Measurements from ENCODE around the gene SAMD14.

SAMD14 gene

GRCh38 chr17:50132104-50132794 is 2.3 kb upstream of the SAMD14 start:
- DNase-seq, result no peak

GRCh38 chr17:50130559-50131305 is 772 bp upstream of the SAMD14 start:
- DNase-seq, result no peak

DNA sequence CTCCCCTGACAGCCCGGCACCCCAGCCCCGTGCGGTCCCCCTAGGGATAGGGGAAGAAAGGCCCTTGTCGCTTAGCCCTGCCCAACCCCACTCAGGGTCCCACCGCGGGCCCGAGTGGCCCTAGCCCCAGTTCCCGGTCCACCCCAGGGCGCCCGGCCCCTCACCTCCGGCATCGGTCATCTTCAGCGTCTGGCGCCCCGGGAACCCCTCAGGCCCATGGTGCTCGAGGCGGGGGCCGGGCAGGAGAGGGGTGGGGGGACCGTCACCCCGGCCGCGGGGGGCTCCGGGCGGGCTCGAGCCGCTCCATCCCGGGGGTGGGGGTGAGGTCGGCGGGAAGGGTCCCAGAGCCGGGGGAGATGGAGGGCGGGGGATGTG is 620 bp downstream of the SAMD14 start:
- no peak for DNase-seq

GRCh38 chr17:50128441-50129352 is 1.3 kb downstream of the SAMD14 start:
- DNase-seq, result no peak

DNA sequence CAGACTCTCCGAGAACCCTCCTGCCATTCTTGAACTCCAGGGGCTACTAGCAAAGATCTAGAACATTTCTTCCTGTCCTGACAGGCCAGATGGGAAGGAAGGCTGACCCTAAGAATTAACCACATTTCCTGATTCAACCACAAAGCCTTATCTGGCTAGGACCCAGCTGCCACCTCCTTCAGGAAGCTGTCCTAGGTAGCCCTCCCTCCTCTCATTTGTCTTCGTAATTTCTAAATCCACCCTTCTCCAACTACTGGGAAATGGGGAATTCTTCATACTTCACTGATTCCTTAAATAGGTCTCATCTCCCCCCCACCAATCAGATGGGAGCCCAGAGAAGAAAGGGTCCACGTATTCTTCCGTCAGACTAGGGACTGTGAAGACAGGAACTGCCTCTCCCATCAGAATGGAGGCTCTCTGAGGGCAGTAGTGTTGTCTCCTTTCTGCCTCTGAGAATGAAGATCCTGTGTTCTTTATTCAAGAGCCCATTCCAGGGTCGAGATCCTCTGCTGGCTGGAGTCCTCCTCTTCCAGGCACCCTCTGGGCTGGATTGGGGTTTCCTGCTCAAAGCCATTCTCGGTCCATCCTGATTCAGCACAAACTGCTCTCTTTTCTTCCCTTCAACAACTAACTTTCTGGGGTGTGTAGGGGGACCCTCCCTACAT is 2.1 kb downstream of the SAMD14 start:
- no peak for DNase-seq

GRCh38 chr17:50125420-50125997 is 4.5 kb downstream of the SAMD14 start:
- DNase-seq, result no peak

GRCh38 chr17:50123649-50124349 is 6.2 kb downstream of the SAMD14 start:
- no peak for DNase-seq

GRCh38 chr17:50122945-50123344 is 7.0 kb downstream of the SAMD14 start:
- no peak for DNase-seq

GRCh38 chr17:50120475-50121253 is 9.3 kb downstream of the SAMD14 start:
- DNase-seq, result no peak

- no peak for DNase-seq
These were observed 11.1 kb downstream of the SAMD14 start for GRCh38 chr17:50118828-50119218.

- DNase-seq, result no peak
These were observed 11.7 kb downstream of the SAMD14 start for GRCh38 chr17:50118076-50118827.

DNA sequence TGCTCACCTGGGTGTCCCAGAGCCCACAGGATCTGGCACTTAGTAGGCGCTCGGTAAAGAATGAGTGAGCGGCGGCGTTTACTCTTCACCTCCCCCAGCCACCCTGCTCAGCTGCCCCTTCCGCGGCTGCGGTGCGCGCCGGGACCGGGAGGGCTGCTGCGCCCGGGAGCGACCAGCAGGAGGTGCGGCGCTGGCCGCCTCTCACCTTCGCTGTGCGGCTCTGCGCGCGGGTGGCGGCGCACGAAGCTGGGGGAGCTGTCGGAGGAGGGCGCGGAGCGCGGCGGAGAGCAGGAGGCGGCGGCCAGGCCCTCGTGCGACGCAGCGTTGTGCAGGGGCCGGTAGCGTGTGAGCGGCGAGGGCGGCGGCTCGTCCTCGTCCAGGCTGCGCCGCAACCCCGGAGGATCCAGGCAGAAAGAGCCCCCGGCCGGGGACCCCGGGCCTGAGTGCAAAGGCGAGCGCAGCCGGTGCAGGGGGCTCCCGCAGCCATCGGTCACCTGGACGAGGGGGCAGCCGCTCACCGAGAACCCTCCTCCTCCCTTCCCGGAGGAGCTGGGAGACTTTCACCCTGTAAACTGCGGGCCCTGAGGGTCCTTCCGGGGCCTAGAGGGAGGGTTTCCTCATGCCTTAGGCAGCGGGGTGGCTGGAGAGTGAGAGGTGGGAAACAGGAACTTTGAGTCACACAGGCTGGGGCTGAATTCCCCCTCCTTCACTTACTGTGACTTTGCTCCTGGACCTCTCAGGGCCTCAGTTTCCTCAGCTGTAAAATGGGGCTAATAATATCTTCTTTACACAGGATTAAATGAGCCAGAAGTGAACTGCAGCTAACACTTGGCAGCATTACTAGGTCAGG is 12.5 kb downstream of the SAMD14 start:
- DNase-seq, result peak; percentile 55 to 60

DNA sequence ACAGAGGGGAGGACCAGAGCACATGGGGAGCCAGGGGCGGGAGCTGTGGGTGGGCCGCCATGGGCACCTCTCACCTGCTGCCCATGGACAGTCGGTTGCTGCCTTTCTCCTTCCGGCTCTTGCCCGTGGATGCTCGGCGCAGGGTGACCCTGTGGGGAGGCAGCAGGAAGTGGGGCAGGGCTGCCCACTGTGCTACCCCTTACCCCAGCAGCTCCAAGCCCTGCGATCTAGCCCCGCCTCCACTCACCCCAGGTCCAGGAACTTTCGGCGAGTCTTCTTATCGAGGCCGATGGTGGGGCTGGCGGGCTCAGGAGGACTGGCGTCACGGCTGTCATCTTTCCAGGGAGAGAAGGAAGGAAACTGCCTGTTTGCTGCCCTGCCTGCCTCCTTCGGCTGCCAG is 14.2 kb downstream of the SAMD14 start:
- no peak for DNase-seq

- DNase-seq, result peak in 1 of 2 donors; percentile 26
These were observed 15.1 kb downstream of the SAMD14 start for GRCh38 chr17:50114849-50115357.

- DNase-seq, result no peak
These were observed 15.6 kb downstream of the SAMD14 start for GRCh38 chr17:50114401-50114800.

DNA sequence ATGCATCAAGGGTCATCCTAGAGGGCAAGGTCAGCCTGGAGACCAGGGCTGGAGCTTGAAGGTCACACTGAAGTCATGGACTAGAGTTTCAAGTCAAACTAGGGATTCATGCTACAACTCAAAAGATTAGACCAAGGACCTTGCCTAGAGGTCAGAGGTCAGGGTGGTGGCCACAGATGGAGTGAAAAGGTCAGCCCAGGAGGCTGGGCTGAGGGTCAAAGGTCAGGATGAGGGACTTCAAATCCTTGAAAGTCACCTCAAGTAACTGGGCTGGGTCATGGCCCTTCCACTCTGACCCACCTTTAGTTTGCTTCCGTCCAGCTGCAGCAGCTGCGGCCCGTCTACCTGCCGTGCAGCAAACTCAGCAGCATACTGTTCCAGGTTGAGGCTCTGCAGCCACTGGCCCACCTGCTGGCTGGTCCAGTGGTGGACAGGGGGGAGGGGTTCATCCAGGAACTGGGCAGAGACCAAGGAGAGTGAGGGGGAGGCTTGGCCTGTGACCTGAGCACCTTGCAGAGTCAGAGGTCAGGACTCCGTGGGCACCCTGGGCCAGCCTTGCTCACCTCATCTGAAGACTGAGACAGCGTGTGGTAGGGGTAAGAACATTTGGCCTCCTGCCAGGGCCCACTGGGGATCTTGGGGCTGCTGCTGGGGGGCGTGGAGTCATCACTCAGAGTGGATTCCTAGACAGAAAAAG is 16.2 kb downstream of the SAMD14 start:
- no peak for DNase-seq

DNA sequence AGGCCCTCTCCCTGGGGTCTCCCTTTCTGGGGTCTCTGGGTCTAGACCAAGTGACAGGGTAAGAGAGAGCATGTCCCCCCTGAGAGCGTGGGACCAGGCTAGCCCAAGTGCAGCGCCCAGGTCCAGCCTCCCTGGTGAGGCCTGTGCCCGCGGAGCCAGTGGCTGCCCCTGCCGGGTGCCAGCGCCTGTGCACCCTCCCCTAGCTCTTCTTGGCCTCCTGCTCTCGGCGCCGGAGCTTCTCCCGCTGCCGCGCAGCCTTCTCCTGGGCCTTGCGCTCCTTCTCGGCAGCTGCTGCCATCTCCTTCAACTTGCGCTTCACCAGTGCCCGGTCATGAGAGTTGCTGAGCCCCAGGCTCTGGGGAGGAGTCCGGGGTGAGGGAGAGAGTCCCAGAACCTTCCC is 17.3 kb downstream of the SAMD14 start:
- no peak for DNase-seq

Data from activated CD4-positive, alpha-beta T cell treated with anti-CD3 and anti-CD28 coated beads for 4 hours (primary cell).